Ectodermal cell (in vitro differentiated cells): ENCODE measurements around the gene DRAP1.

ENCODE experiments used
- H3K27ac ChIP-seq: 2 replicates; pipeline ENCODE4 v1.7.0; 2013; ENCODE audit warnings: mild to moderate bottlenecking, low read depth, low read length; ENCODE audit not compliant: insufficient read depth, poor library complexity, severe bottlenecking
- H3K27me3 ChIP-seq: 2 replicates; pipeline ENCODE4 v1.7.0; 2013; ENCODE audit warnings: mild to moderate bottlenecking, low read length; ENCODE audit not compliant: insufficient read depth, control insufficient read depth, poor library complexity, severe bottlenecking
- H3K36me3 ChIP-seq: one replicate; pipeline ENCODE4 v1.7.0; 2013; ENCODE audit warnings: low read length; ENCODE audit not compliant: control insufficient read depth, insufficient read depth
- H3K4me1 ChIP-seq: one replicate; pipeline ENCODE4 v1.7.0; 2013; ENCODE audit warnings: low read length; ENCODE audit not compliant: control insufficient read depth, insufficient read depth
- H3K4me3 ChIP-seq: 2 replicates; pipeline ENCODE4 v1.7.0; 2013; ENCODE audit warnings: low read depth, low read length, control low read depth; ENCODE audit not compliant: insufficient read depth
- H3K9me3 ChIP-seq: 2 replicates; pipeline ENCODE4 v1.7.0; 2013; ENCODE audit warnings: mild to moderate bottlenecking, low read length, moderate library complexity; ENCODE audit not compliant: control insufficient read depth
- WGBS, 2 experiments: methylation state at CpG; one replicate each; pipeline ENCODE4 v1.1.7; 2013; ENCODE audit warnings: missing lambda C conversion rate in 2 of 2; 5-methylcytosine and 5-hydroxymethylcytosine counted together

The DRAP1 gene

DNA sequence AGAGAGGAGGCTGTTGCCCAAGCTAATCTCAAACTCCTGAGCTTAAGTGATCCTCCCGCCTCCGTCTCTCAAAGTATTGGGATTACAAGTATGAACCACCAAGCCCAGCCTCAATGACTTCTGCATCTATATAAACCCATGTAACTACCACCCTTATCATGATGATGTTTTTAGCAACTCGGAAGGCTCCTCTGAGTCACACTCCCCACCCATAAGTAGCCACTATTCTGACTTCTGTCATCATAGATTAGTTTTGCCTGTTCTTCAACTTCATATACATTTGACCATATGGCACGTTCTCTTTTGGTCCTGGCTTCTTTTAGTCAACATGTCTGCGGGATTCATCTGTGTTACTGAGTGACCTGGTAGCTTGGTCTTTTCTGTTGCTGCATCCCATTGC is 12.6 kb upstream of the DRAP1 start:
- H3K27ac ChIP-seq = no peak overlapping the region
- WGBS, 2 experiments = 83 to 94% methylated on average over 5 of the region's 5 CpGs
- H3K4me1 ChIP-seq = no peaks in the 10 kb centered on the region
- H3K36me3 ChIP-seq = no peaks in the 10 kb centered on the region
- peaks cover 33% of the 10 kb centered on the region for H3K27me3 ChIP-seq
- no peak overlapping the region for H3K4me3 ChIP-seq
- H3K9me3 ChIP-seq = no peaks in the 10 kb centered on the region

DNA sequence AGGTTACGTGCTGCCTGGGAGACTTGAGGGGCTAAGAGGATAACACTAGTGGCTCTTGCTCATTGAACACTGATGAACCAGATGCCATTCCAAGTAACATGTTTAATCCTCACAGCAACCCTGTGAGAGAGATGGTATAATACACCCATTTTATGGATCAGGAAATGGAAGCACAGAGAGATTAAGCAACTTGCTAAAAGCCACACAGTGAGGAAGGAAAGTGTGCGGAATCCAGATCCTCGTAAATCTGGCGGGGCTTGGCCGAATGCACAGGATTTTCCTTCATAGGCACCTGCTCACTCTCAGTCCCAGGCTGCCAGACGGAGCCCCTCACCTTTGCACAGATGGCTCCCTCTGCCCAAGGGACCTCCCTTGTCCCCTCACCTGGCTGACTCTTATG is 11.3 kb upstream of the DRAP1 start:
- H3K27ac ChIP-seq = no peak overlapping the region

DNA sequence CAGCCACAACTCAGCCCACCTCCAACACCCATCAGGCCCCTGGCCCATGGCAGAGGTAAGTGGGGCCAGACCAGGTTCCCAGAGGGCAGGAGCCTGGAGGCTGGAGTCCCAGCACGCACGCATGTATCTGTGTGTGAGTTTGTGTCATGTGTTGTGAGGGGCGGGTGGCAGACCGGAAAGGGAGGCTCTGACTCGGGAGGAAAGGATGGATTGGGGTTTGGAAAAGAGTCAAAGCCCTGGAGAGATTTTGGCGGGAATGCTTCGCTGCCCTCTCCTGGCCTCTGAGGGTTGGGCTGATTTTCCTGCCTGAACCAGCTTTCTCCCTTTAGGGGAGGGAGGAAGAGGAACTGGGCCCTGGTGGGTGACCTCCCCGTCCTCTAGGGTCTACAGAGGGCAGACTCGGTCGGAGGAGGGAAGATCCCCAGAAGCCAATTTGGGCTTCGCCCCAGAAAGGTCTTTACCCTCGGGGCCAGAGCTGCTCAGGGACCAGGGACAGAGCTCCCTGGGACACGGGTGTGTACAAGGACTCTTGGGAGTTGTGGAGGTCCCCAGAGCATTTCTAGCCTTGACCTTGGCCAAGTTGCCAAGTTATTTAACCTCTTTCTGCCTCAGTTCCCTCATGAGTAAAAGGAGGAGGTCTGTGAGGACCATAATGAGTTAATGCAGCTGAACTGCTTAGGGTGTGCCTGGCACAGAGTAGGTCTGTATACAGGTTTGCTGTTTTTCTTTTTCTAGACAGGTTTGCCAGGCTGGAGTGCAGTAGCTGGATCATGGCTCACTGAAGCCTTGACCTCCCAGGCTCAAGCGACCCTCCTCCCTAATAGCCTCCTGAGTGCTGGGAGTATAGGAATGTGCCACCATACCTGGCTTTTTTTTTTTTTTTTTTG is 7.3 kb upstream of the DRAP1 start:
- no peaks in the 10 kb centered on the region for H3K4me1 ChIP-seq
- H3K27ac ChIP-seq = no peak overlapping the region
- peaks cover 10% of the 10 kb centered on the region for H3K27me3 ChIP-seq
- H3K9me3 ChIP-seq = no peaks in the 10 kb centered on the region
- no peak overlapping the region for H3K4me3 ChIP-seq
- H3K36me3 ChIP-seq = no peaks in the 10 kb centered on the region
- WGBS, 2 experiments = 43% methylated on average over 14 of the region's 14 CpGs

More for the DNA sequence above, 11.3 kb upstream of the DRAP1 start:
- no peak overlapping the region for H3K4me3 ChIP-seq
- peaks cover 20% of the 10 kb centered on the region for H3K27me3 ChIP-seq
- H3K9me3 ChIP-seq = no peaks in the 10 kb centered on the region
- no peaks in the 10 kb centered on the region for H3K4me1 ChIP-seq
- no peaks in the 10 kb centered on the region for H3K36me3 ChIP-seq
- 86 to 91% methylated on average over 6 of the region's 6 CpGs for WGBS, 2 experiments

DNA sequence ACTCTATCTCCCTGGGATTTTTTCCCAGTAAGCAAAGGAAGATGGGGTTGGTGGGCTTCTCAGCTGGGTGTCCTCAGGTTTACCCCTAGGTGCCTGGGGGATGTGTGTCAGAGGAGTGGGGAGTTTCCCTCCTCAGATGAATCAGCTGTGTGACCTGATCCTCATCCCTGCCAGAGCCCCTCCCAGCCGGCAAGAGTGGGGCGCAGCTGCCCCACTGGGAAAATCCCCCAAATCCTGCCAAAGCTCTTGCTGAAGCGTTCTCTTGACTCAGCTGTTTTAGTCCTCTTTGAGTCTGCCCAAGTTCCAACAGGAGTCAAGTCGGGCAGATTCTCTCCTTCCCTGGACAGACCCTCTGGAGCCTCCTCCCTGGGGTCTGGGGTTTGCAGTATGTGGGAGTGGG is 6.4 kb upstream of the DRAP1 start:
- H3K36me3 ChIP-seq = no peaks in the 10 kb centered on the region
- no peak overlapping the region for H3K27ac ChIP-seq
- no peaks in the 10 kb centered on the region for H3K4me1 ChIP-seq
- 86 to 91% methylated on average over 4 of the region's 4 CpGs for WGBS, 2 experiments
- H3K4me3 ChIP-seq = no peak overlapping the region
- no peaks in the 10 kb centered on the region for H3K9me3 ChIP-seq
- H3K27me3 ChIP-seq = peaks cover 4% of the 10 kb centered on the region

DNA sequence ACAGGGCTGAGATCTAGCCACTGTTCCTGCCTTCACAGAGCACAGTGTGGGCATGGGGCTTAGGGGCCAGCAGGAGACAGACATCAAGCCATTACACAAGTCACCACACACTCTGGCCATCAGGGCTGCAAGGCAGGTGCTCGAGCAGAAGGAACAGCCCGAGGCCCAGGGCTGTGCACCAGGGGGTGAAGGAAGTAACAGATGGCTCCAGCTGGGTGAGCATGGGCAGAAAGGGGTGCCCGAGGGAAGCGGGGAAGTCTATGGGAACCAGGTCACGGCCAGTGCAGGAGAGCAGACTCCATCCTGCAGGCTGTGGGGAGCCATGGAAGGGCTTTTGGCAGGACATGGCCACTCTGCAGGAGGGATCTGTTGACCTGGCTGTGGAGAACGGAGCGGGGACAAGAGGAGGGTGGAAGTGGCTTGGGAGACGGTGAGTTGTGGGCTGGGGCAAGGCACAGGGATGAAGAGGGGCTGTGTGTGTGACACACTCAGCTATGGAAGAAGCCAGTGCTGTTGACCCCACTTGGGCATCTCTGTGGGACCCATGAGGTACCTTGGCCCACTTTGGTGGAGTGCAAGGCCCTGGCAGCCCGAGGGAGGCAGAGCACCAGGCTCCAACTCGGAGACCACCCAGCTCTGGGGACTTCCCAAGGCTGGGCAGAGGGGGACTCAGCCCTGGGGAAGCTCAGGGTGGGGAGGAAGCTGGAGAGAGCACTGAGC is 4.0 kb upstream of the DRAP1 start:
- Histone ChIP-seq H3K4me1 (no peaks in the 10 kb centered on the region), H3K27ac (peak overlapping the region; percentile 16), H3K9me3 (no peaks in the 10 kb centered on the region), H3K4me3 (no peak overlapping the region), H3K36me3 (no peaks in the 10 kb centered on the region), H3K27me3 (no peaks in the 10 kb centered on the region)
- WGBS, 2 experiments = 76 to 81% methylated on average over 10 of the region's 10 CpGs

DNA sequence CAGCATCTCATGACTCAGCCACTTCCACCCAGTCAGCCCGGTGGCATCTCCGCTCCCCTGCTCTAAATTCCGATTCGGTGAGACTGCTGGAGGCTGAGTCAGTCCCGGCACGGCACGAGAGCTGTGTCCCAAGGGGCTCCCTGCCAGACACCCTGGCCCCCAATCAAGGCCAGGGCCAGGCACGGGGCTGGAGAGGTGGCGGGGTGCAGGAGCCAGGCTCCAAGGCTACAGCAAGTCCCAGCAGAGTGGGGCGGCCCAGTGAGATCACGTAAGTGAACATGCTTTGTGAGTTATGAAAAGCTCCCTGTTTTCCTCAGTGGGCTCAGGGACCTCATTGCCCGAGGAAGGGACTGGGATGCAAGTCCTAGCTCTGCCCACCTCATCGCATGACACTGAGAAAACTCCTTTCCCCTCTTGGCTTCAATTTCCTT is 3.4 kb upstream of the DRAP1 start:
- Histone ChIP-seq H3K27ac (no peak overlapping the region), H3K9me3 (no peaks in the 10 kb centered on the region), H3K4me1 (no peaks in the 10 kb centered on the region), H3K27me3 (no peaks in the 10 kb centered on the region), H3K4me3 (no peak overlapping the region), H3K36me3 (no peaks in the 10 kb centered on the region)
- 62 to 67% methylated on average over 13 of the region's 13 CpGs for WGBS, 2 experiments

DNA sequence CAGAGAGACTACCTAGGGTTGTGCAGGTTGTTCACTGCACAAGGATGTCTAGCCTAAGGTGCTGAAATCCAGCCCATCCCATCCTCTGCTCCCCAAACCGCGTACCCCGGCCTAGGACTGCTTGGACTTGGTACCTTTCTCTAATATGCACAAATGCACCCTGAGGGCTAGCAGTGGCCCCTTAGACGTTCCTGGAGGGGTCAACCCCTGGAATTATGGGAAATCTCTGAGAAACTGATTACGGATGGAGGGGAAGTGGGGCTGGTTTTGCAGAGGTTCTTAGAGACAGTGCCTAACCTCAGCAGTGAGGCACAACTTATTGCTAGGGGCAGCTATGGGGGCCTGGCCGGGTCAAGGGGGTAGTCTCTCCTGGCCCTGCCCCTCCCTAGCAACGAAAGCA is 2.8 kb upstream of the DRAP1 start:
- Histone ChIP-seq H3K4me1 (no peaks in the 10 kb centered on the region), H3K27ac (no peak overlapping the region), H3K36me3 (no peaks in the 10 kb centered on the region), H3K27me3 (no peaks in the 10 kb centered on the region), H3K9me3 (no peaks in the 10 kb centered on the region), H3K4me3 (no peak overlapping the region)
- 83 to 89% methylated on average over 7 of the region's 7 CpGs for WGBS, 2 experiments

DNA sequence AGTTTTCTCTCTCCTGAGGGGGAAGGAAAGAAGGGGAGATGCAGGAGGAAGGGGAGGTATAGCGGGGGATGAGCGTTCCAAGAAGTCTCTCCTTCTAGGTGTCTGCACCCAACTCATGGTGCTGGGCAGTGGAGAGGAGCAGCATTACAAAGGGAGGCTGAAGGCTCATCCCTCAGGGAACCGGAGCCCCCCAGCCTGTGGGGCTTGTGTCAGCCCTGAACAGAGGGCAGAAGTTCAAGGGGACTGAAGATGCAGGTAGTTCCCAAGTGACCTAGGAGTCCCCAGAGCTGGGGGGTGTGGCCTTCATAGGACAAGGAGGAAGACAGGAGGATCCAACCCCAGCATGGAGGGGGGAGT is 2.2 kb upstream of the DRAP1 start:
- Histone ChIP-seq H3K27ac (no peak overlapping the region), H3K4me3 (no peak overlapping the region), H3K4me1 (no peaks in the 10 kb centered on the region), H3K27me3 (no peaks in the 10 kb centered on the region), H3K9me3 (no peaks in the 10 kb centered on the region), H3K36me3 (no peaks in the 10 kb centered on the region)
- WGBS, 2 experiments = 93 to 99% methylated on average over 3 of the region's 3 CpGs

DNA sequence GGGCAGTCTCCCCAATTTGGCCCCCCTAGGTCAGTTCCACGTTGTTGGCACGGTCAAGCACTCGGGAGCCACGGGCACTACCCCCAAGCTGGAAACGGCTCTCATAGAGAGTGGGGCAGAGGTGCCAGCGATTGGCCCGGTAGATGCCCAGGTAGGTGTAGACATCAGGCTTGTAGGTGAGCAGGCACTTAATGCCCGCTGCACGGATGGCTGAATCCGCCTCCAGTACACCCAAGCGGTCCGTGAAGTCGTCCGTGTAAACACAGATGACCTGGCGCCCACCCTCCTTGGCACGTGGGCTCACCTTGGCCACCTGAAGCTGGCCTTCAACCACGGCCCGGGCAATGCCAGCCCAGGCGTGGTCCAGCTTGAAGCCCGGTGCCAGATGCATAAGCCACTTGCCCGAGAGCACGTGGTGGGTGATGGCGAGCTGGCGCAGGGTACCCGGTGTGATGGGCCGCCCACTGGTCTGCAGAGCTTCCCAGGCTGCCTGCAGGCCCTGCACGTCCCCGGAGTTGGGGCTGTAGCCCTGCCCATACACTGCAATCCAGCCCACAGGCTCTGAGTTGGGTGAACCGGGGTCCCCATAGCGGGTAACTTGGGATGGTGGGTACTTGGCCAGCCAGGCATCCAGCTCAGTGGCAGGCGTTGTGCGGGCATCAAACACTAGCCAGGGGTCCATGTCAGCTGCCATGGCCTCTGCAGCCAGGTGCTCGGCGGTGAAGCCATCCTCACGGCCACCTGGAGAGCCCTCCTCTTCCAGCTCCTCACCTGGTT is 1.6 kb upstream of the DRAP1 start:
- H3K4me3 ChIP-seq = peak overlapping the region; percentile 92
- no peaks in the 10 kb centered on the region for H3K27me3 ChIP-seq
- no peaks in the 10 kb centered on the region for H3K4me1 ChIP-seq
- peaks cover 3% of the 10 kb centered on the region for H3K36me3 ChIP-seq
- no peak overlapping the region for H3K27ac ChIP-seq
- WGBS, 2 experiments = 92 to 94% methylated on average over 35 of the region's 35 CpGs
- no peaks in the 10 kb centered on the region for H3K9me3 ChIP-seq
